HL-60 (cell line): ENCODE results near the gene CCDC194.

ENCODE experiments used
- DNase-seq, 2 experiments: peaks; one replicate each; pipeline ENCODE4 v3.0.0-alpha.2; 2010 to 2020; ENCODE audit warnings: low read depth in 1 of 2, low spot score in 1 of 2
- H3K27ac ChIP-seq: fragments of 250-450 bp; sonication (Bioruptor Pico); replicated peaks from 2 replicates; pipeline ENCODE4 v1.5.1; 2020; ENCODE audit warnings: mild to moderate bottlenecking, moderate library complexity
- H3K27me3 ChIP-seq: fragments of 250-450 bp; sonication (Bioruptor Pico); 2 replicates; pipeline ENCODE4 v1.5.1; 2021; ENCODE audit warnings: mild to moderate bottlenecking, moderate library complexity; ENCODE audit not compliant: insufficient read depth, poor library complexity, severe bottlenecking
- H3K4me3 ChIP-seq: replicated peaks from 2 replicates; pipeline ENCODE4 v1.5.1; 2011; ENCODE audit warnings: mild to moderate bottlenecking, control low read depth, low read length; ENCODE audit not compliant: insufficient read depth
- GABPA ChIP-seq: IDR thresholded peaks from 2 replicates; pipeline ENCODE4 v1.6.1; 2012; ENCODE audit warnings: low read depth
- POLR2AphosphoS5 ChIP-seq: IDR thresholded peaks from 2 replicates; pipeline ENCODE4 v1.6.1; 2012; ENCODE audit warnings: low read depth
- SPI1 ChIP-seq: IDR thresholded peaks from 2 replicates; pipeline ENCODE4 v1.6.1; 2012; ENCODE audit warnings: low read depth, mild to moderate bottlenecking, borderline replicate concordance
- TF ChIP-seq, protein P1 (sequence below): IDR thresholded peaks from one replicate; pipeline ENCODE4 v1.5.1; 2011; ENCODE audit warnings: low read length, control low read depth, inconsistent platforms; ENCODE audit not compliant: insufficient read depth
- TF ChIP-seq, protein P2 (sequence below): IDR thresholded peaks from 2 replicates; pipeline ENCODE4 v1.6.1; 2012; ENCODE audit warnings: low read depth; ENCODE audit not compliant: insufficient replicate concordance

Gene CCDC194

GRCh38 chr19:17357078-17357666, 36.8 kb downstream of the CCDC194 start:
- H3K4me3 ChIP-seq, result no peak overlapping the region
- DNase-seq, result peak in 1 of 2 experiments; percentile 12
- H3K27ac ChIP-seq, result no peak overlapping the region
- no peaks in the 10 kb centered on the region for H3K27me3 ChIP-seq
- TF ChIP-seq, protein P1, sequence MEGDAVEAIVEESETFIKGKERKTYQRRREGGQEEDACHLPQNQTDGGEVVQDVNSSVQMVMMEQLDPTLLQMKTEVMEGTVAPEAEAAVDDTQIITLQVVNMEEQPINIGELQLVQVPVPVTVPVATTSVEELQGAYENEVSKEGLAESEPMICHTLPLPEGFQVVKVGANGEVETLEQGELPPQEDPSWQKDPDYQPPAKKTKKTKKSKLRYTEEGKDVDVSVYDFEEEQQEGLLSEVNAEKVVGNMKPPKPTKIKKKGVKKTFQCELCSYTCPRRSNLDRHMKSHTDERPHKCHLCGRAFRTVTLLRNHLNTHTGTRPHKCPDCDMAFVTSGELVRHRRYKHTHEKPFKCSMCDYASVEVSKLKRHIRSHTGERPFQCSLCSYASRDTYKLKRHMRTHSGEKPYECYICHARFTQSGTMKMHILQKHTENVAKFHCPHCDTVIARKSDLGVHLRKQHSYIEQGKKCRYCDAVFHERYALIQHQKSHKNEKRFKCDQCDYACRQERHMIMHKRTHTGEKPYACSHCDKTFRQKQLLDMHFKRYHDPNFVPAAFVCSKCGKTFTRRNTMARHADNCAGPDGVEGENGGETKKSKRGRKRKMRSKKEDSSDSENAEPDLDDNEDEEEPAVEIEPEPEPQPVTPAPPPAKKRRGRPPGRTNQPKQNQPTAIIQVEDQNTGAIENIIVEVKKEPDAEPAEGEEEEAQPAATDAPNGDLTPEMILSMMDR, result no peak

GRCh38 chr19:17353386-17353785, 40.6 kb downstream of the CCDC194 start:
- no peak overlapping the region for H3K27ac ChIP-seq
- TF ChIP-seq, protein P2, sequence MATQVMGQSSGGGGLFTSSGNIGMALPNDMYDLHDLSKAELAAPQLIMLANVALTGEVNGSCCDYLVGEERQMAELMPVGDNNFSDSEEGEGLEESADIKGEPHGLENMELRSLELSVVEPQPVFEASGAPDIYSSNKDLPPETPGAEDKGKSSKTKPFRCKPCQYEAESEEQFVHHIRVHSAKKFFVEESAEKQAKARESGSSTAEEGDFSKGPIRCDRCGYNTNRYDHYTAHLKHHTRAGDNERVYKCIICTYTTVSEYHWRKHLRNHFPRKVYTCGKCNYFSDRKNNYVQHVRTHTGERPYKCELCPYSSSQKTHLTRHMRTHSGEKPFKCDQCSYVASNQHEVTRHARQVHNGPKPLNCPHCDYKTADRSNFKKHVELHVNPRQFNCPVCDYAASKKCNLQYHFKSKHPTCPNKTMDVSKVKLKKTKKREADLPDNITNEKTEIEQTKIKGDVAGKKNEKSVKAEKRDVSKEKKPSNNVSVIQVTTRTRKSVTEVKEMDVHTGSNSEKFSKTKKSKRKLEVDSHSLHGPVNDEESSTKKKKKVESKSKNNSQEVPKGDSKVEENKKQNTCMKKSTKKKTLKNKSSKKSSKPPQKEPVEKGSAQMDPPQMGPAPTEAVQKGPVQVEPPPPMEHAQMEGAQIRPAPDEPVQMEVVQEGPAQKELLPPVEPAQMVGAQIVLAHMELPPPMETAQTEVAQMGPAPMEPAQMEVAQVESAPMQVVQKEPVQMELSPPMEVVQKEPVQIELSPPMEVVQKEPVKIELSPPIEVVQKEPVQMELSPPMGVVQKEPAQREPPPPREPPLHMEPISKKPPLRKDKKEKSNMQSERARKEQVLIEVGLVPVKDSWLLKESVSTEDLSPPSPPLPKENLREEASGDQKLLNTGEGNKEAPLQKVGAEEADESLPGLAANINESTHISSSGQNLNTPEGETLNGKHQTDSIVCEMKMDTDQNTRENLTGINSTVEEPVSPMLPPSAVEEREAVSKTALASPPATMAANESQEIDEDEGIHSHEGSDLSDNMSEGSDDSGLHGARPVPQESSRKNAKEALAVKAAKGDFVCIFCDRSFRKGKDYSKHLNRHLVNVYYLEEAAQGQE, result no peak
- TF ChIP-seq GABPA (no peak), POLR2AphosphoS5 (no peak), SPI1 (no peak)
- TF ChIP-seq, protein P1, result no peak
- DNase-seq, result no peak
- H3K4me3 ChIP-seq, result no peak overlapping the region
- H3K27me3 ChIP-seq, result peaks cover 22% of the 10 kb centered on the region

DNA sequence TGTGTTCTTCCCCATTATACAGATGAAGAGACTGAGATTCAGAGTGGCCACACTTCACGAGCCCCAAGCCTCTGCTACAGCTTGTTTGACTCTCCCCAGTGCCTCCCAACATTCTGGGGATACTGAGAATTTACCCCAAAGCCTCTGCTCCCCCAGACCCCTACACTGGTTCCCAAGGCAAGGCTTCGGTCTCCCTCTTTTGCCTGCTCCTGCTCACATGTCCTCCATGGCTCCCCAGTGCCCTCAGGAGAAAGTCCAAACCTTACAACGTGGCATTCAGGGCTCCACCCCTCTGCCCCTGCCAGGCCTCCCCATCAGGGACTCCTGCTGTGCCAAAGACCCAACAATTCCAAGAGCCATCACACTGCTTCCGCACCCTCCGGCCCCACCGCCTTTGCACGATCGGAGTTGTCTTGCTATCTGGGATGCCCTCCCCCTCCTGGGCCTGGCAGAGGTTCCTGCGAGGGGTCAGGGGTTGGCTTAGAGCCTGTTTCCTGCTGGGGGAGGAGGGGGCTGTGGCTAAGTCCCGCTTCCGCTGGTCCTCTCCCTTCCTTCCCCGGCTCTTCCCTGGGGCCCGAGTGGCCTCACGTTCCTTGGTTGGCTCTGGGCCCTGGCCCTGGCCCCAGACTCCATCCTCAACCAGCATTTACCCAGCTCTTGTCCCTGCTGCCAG, 41.3 kb downstream of the CCDC194 start:
- TF ChIP-seq GABPA, result no peak
- TF ChIP-seq, protein P1, result no peak
- no peak for TF ChIP-seq POLR2AphosphoS5
- TF ChIP-seq SPI1, result no peak
- TF ChIP-seq, protein P2, result no peak
- Histone ChIP-seq H3K27me3 (peaks cover 22% of the 10 kb centered on the region), H3K27ac (no peak overlapping the region), H3K4me3 (no peak overlapping the region)
- no peak for DNase-seq
